ENCODE data around the gene HMGCL.

HMGCL gene

GRCh38 chr1:23777979-23778814 lies 47.0 kb downstream of the HMGCL start, which contains the start of gene PITHD1 (continued):
- no peak for TF ChIP-seq ZNF26 (tag by site-specific recombination; IDR thresholded peaks at IDR 0.05)
- TF ChIP-seq ZNF16 (tag by site-specific recombination; IDR thresholded peaks at IDR 0.05; ENCODE audit: low read depth), result no peak
- TF ChIP-seq ZNF37A (tag by site-specific recombination; IDR thresholded peaks at IDR 0.05), result no peak
- no peak for TF ChIP-seq ZNF843 (tag by site-specific recombination; IDR thresholded peaks at IDR 0.05)
- peak; percentile 54; the same call in 1 of the 2 replicates for TF ChIP-seq KLF8 (tag by site-specific recombination; IDR thresholded peaks at IDR 0.05)
- no peak for TF ChIP-seq ZNF433 (tag by site-specific recombination; IDR thresholded peaks at IDR 0.05; ENCODE audit: low read depth)
- TF ChIP-seq ZNF280C (tag by site-specific recombination; IDR thresholded peaks at IDR 0.05), result no peak
- TF ChIP-seq BCL11A (tag by site-specific recombination; IDR thresholded peaks at IDR 0.05; ENCODE audit: low read depth), result no peak
- peak; percentile 84 for TF ChIP-seq ZBTB17 (tag by site-specific recombination; IDR thresholded peaks at IDR 0.05)
- peak; percentile 36; the same call in 1 of the 2 replicates for TF ChIP-seq ZBTB44 (tag by site-specific recombination; IDR thresholded peaks at IDR 0.05)
- no peak for TF ChIP-seq SP2 (tag by site-specific recombination; IDR thresholded peaks at IDR 0.05)
- TF ChIP-seq ZNF155 (tag by site-specific recombination; IDR thresholded peaks at IDR 0.05), result no peak
- TF ChIP-seq ZNF140 (tag by site-specific recombination; IDR thresholded peaks at IDR 0.05), result no peak
- 0 out of 2 replicates have a peak, but pooled peaks have one; percentile 22 for TF ChIP-seq ZBTB6 (tag by site-specific recombination; IDR thresholded peaks at IDR 0.05)
- peak; percentile 55 for TF ChIP-seq KLF10 (tag by site-specific recombination; IDR thresholded peaks at IDR 0.05)
- TF ChIP-seq ZNF19 (tag by site-specific recombination; IDR thresholded peaks at IDR 0.05; ENCODE audit: low read depth), result no peak
- TF ChIP-seq IKZF3 (tag by site-specific recombination; IDR thresholded peaks at IDR 0.05), result no peak
- no peak for TF ChIP-seq ZBTB48 (tag by site-specific recombination; IDR thresholded peaks at IDR 0.05)
- no peak for TF ChIP-seq KLF16 (tag by site-specific recombination; IDR thresholded peaks at IDR 0.05)
- TF ChIP-seq ZNF184 (tag by site-specific recombination; IDR thresholded peaks at IDR 0.05), result no peak
- no peak for TF ChIP-seq ZNF596 (tag by site-specific recombination; IDR thresholded peaks at IDR 0.05)
- TF ChIP-seq GLIS2 (tag by site-specific recombination; IDR thresholded peaks at IDR 0.05), result peak; percentile 16; the same call in 1 of the 2 replicates
- no peak for TF ChIP-seq ZNF473 (tag by site-specific recombination; IDR thresholded peaks at IDR 0.05)
- no peak for TF ChIP-seq ZNF747 (tag by site-specific recombination; IDR thresholded peaks at IDR 0.05)
- no peak for TF ChIP-seq ZNF488 (tag by site-specific recombination; IDR thresholded peaks at IDR 0.05)
- TF ChIP-seq ZNF560 (tag by site-specific recombination; IDR thresholded peaks at IDR 0.05; ENCODE audit: borderline replicate concordance), result no peak
- no peak for TF ChIP-seq MZF1 (tag by site-specific recombination; IDR thresholded peaks at IDR 0.05; ENCODE audit: borderline replicate concordance)
- TF ChIP-seq ZNF623 (tag by site-specific recombination; IDR thresholded peaks at IDR 0.05), result no peak
- no peak for TF ChIP-seq ZFP69B (tag by site-specific recombination; IDR thresholded peaks at IDR 0.05)
- no peak for TF ChIP-seq SETDB1 (IDR thresholded peaks at IDR 0.05; ENCODE audit: insufficient read length, low read length)
- TF ChIP-seq ZNF23 (tag by site-specific recombination; IDR thresholded peaks at IDR 0.05; ENCODE audit: borderline replicate concordance), result no peak
- TF ChIP-seq ZNF202 (tag by site-specific recombination; IDR thresholded peaks at IDR 0.05; ENCODE audit: borderline replicate concordance), result no peak
- no peak for TF ChIP-seq ZNF404 (tag by site-specific recombination; IDR thresholded peaks at IDR 0.05)
- no peak for TF ChIP-seq ZNF112 (tag by site-specific recombination; IDR thresholded peaks at IDR 0.05)
- TF ChIP-seq GLI2 (tag by site-specific recombination; IDR thresholded peaks at IDR 0.05; ENCODE audit: borderline replicate concordance, low read depth), result no peak

Data from HEK293 (cell line).